Neuronal stem cell (in vitro differentiated cells): ENCODE results near the gene FLACC1.

Experiments
- DNase-seq: peaks from one replicate; pipeline ENCODE4 v3.0.0-alpha.2; 2013; ENCODE audit warnings: low spot score
- H2AFZ ChIP-seq: one replicate; pipeline ENCODE4 v1.6.1; 2013; ENCODE audit warnings: mild to moderate bottlenecking, low read length, inconsistent platforms
- H2AK5ac ChIP-seq: 2 replicates; pipeline ENCODE4 v1.6.1; 2013; ENCODE audit warnings: low read depth, mild to moderate bottlenecking, inconsistent platforms, low read length, moderate library complexity, mixed read lengths
- H2BK120ac ChIP-seq: 2 replicates; pipeline ENCODE4 v1.6.1; 2013; ENCODE audit warnings: low read depth, mild to moderate bottlenecking, inconsistent platforms, low read length, moderate library complexity, mixed read lengths
- H2BK12ac ChIP-seq: one replicate; pipeline ENCODE4 v1.6.1; 2013; ENCODE audit warnings: low read length, inconsistent platforms
- H2BK15ac ChIP-seq: 2 replicates; pipeline ENCODE4 v1.6.1; 2013; ENCODE audit warnings: mild to moderate bottlenecking, low read length, inconsistent platforms, mixed read lengths
- H2BK5ac ChIP-seq: one replicate; pipeline ENCODE4 v1.6.1; 2013; ENCODE audit warnings: inconsistent platforms, mild to moderate bottlenecking, low read length, moderate library complexity
- H3K14ac ChIP-seq: one replicate; pipeline ENCODE4 v1.6.1; 2013; ENCODE audit warnings: low read length, inconsistent platforms
- H3K18ac ChIP-seq: 2 replicates; pipeline ENCODE4 v1.6.1; 2013; ENCODE audit warnings: low read length, inconsistent platforms
- H3K23ac ChIP-seq: 2 replicates; pipeline ENCODE4 v1.6.1; 2013; ENCODE audit warnings: low read depth, mild to moderate bottlenecking, mixed read lengths, low read length, inconsistent platforms; ENCODE audit not compliant: poor library complexity
- H3K27ac ChIP-seq: replicated peaks from 3 replicates; pipeline ENCODE4 v1.5.1; 2013; ENCODE audit warnings: low read length, inconsistent platforms
- H3K27me3 ChIP-seq, 3 experiments: 2 replicates each; pipeline ENCODE4 v1.6.1; 2013; ENCODE audit warnings: low read length in 3 of 3, mild to moderate bottlenecking in 2 of 3, inconsistent platforms in 1 of 3, low read depth in 1 of 3, mixed read lengths in 1 of 3, moderate library complexity in 1 of 3; ENCODE audit not compliant: control insufficient read depth in 3 of 3, insufficient read depth in 3 of 3
- H3K36me3 ChIP-seq, 2 donors: replicated peaks in 1 of 2; 2 replicates each; pipeline ENCODE4 v1.6.1; 2013; ENCODE audit warnings: low read length in 2 of 2; ENCODE audit not compliant: control insufficient read depth in 2 of 2, insufficient read depth in 2 of 2
- H3K4ac ChIP-seq: 2 replicates; pipeline ENCODE4 v1.6.1; 2013; ENCODE audit warnings: inconsistent platforms, mild to moderate bottlenecking, low read length, moderate library complexity
- H3K4me1 ChIP-seq, 2 donors: 1 replicate in 1 of 2; 2 replicates in 1 of 2; pipeline ENCODE4 v1.6.1; 2013; ENCODE audit warnings: low read length in 2 of 2, low read depth in 1 of 2; ENCODE audit not compliant: control insufficient read depth in 2 of 2, insufficient read depth in 1 of 2
- H3K4me2 ChIP-seq: one replicate; pipeline ENCODE4 v1.6.1; 2013; ENCODE audit warnings: mild to moderate bottlenecking, low read length, inconsistent platforms; ENCODE audit not compliant: insufficient read depth, poor library complexity, severe bottlenecking
- H3K4me3 ChIP-seq, 2 donors: 2 replicates each; pipeline ENCODE4 v1.5.1; 2013; ENCODE audit warnings: low read length in 2 of 2, mild to moderate bottlenecking in 2 of 2, inconsistent platforms in 1 of 2, moderate library complexity in 1 of 2
- H3K79me1 ChIP-seq: one replicate; pipeline ENCODE4 v1.6.1; 2013; ENCODE audit warnings: low read depth, mild to moderate bottlenecking, inconsistent platforms, low read length, moderate library complexity
- H3K9ac ChIP-seq: one replicate; pipeline ENCODE4 v1.6.1; 2013; ENCODE audit warnings: mild to moderate bottlenecking, low read depth, low read length, inconsistent platforms; ENCODE audit not compliant: poor library complexity
- H3K9me3 ChIP-seq, 2 donors: replicated peaks in 1 of 2; 2 replicates each; pipeline versions ENCODE3 to v1.6.1; 2013; ENCODE audit warnings: low read length in 2 of 2, mild to moderate bottlenecking in 2 of 2, inconsistent platforms in 1 of 2, low read depth in 1 of 2, mixed read lengths in 1 of 2, moderate library complexity in 1 of 2; ENCODE audit not compliant: control insufficient read depth in 2 of 2, insufficient read depth in 1 of 2
- H4K8ac ChIP-seq: one replicate; pipeline ENCODE4 v1.6.1; 2013; ENCODE audit warnings: low read depth, mild to moderate bottlenecking, inconsistent platforms, low read length, moderate library complexity
- H4K91ac ChIP-seq: one replicate; pipeline ENCODE4 v1.6.1; 2013; ENCODE audit warnings: low read length, low read depth, mild to moderate bottlenecking, inconsistent platforms; ENCODE audit not compliant: poor library complexity
- WGBS, 2 donors: extraction: QIAGEN DNeasy Blood & Tissue Kit; methylation state at CpG; one replicate each; pipeline ENCODE4 v1.1.7; 2013; ENCODE audit warnings: missing lambda C conversion rate in 2 of 2, mixed read lengths in 1 of 2; ENCODE audit not compliant: insufficient read length in 2 of 2, insufficient replicate concordance in 1 of 2; ENCODE audit errors: extremely low coverage in 2 of 2; 5-methylcytosine and 5-hydroxymethylcytosine counted together

Gene FLACC1

DNA sequence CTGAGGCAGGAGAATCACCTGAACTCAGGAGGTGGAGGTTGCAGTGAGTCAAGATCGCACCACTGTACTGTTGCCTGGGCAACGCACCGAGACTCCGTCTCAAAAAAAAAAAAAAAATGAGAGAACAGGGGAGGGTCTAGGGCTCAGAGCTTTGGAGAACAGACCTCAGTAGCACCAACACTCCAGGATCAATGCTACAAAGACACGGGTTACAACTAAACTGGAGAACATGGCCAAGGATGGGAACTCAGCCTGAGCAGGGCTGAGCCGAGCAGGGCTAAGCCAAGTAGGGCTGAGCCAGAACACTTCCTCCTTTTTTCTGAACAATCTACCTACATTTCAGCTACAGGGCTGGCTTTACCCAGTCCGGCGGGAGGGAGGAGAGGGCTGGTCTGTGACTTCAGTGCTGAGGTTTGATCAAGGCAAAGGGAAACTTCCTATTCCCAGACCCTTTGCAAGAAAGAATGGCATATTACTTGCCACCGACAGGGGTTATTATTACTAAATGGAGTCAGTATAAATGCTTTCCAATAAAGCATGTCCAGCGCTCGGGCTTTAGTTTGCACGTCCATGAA lies 99.7 kb downstream of the FLACC1 start:
- Histone ChIP-seq H4K91ac (no peak overlapping the region), H2AK5ac (no peak overlapping the region), H3K23ac (no peak overlapping the region), H3K4ac (no peak overlapping the region), H2BK120ac (no peak overlapping the region), H3K27me3 (no peaks in the 10 kb centered on the region), H3K9ac (no peak overlapping the region), H3K9me3 (no peaks in the 10 kb centered on the region), H3K4me1 (peaks cover 6 to 10% of the 10 kb centered on the region in 2 donors), H2AFZ (peak overlapping the region; percentile 91), H2BK12ac (no peak overlapping the region), H4K8ac (no peak overlapping the region), H3K36me3 (no peaks in the 10 kb centered on the region), H3K79me1 (no peaks in the 10 kb centered on the region), H2BK15ac (no peak overlapping the region), H3K18ac (no peak overlapping the region), H3K4me3 (peak overlapping the region in 1 of 2 donors; percentile 56), H3K27ac (no peak overlapping the region), H3K4me2 (no peak overlapping the region), H3K14ac (no peak overlapping the region), H2BK5ac (no peak overlapping the region)
- no CpG with 5 or more reads among the region's 12 CpGs for WGBS, 2 donors
- DNase-seq, result no peak

GRCh38 chr2:201256082-201256481 lies 101.1 kb downstream of the FLACC1 start:
- Histone ChIP-seq H2BK12ac (no peak overlapping the region), H3K23ac (no peak overlapping the region), H3K4ac (no peak overlapping the region), H2BK120ac (no peak overlapping the region), H3K4me2 (no peak overlapping the region), H4K91ac (no peak overlapping the region), H2BK5ac (no peak overlapping the region), H3K14ac (no peak overlapping the region), H3K27ac (no peak overlapping the region), H2BK15ac (no peak overlapping the region), H3K27me3 (no peaks in the 10 kb centered on the region), H2AFZ (no peak overlapping the region), H3K4me3 (no peak overlapping the region), H3K9ac (no peak overlapping the region), H4K8ac (no peak overlapping the region), H3K9me3 (no peaks in the 10 kb centered on the region), H3K4me1 (peaks cover 6 to 10% of the 10 kb centered on the region in 2 donors), H3K79me1 (no peaks in the 10 kb centered on the region), H2AK5ac (no peak overlapping the region), H3K18ac (no peak overlapping the region), H3K36me3 (no peaks in the 10 kb centered on the region)
- no peak for DNase-seq
- WGBS, 2 donors, result no CpG with 5 or more reads among the region's 3 CpGs

DNA sequence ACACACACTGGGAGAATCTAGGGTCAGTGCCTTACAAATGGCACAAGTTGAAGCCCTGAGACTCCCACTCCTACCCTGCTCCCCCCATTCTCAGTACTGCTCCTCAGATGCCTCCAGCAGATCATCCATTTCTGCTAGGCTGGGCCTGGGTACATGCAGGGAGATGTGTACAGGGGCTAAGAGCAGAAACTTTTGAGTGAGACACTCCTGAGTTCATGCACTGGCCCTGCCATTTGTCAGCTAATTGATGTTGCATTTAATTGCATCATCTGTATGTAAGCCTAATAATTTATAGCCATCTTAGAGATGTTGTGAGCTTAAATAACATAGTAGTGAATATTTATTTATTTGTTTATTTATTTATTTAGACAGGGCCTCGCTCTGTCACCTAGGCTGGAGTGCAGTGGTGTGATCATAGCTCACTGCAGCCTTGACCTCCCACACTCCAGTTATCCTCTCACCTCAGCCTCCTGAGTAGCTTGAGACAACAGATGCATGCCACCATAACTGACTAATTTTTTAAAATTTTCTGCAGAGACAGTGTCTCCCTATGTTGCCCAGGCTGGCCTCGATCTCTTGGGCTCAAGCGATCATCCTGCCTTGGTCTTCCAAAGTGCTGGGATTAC lies 101.6 kb downstream of the FLACC1 start:
- Histone ChIP-seq H2BK5ac (no peak overlapping the region), H2BK15ac (no peak overlapping the region), H3K36me3 (no peaks in the 10 kb centered on the region), H3K27ac (no peak overlapping the region), H3K4ac (no peak overlapping the region), H3K9ac (no peak overlapping the region), H2BK12ac (no peak overlapping the region), H4K8ac (no peak overlapping the region), H3K4me1 (peaks cover 6 to 10% of the 10 kb centered on the region in 2 donors), H3K14ac (no peak overlapping the region), H3K79me1 (no peaks in the 10 kb centered on the region), H3K18ac (no peak overlapping the region), H3K9me3 (no peaks in the 10 kb centered on the region), H3K4me3 (no peak overlapping the region), H3K4me2 (no peak overlapping the region), H3K27me3 (no peaks in the 10 kb centered on the region), H2BK120ac (no peak overlapping the region), H2AK5ac (no peak overlapping the region), H4K91ac (no peak overlapping the region), H3K23ac (no peak overlapping the region), H2AFZ (no peak overlapping the region)
- WGBS, 2 donors, result no CpG with 5 or more reads among the region's 3 CpGs
- no peak for DNase-seq

- Histone ChIP-seq H3K79me1 (no peaks in the 10 kb centered on the region), H3K4me3 (no peak overlapping the region), H2BK15ac (no peak overlapping the region), H2BK12ac (no peak overlapping the region), H2AK5ac (no peak overlapping the region), H3K27ac (no peak overlapping the region), H2AFZ (peak overlapping the region; percentile 27), H3K4me1 (peaks cover 6 to 10% of the 10 kb centered on the region in 2 donors), H3K18ac (no peak overlapping the region), H2BK5ac (no peak overlapping the region), H3K9me3 (no peaks in the 10 kb centered on the region), H3K9ac (no peak overlapping the region), H3K4ac (no peak overlapping the region), H4K8ac (no peak overlapping the region), H3K27me3 (peaks cover 0 to under 1% (median 0%) of the 10 kb centered on the region in 3 experiments), H4K91ac (no peak overlapping the region), H3K23ac (no peak overlapping the region), H3K36me3 (no peaks in the 10 kb centered on the region), H2BK120ac (no peak overlapping the region), H3K4me2 (no peak overlapping the region), H3K14ac (no peak overlapping the region)
- no peak for DNase-seq
- WGBS, 2 donors, result no CpG with 5 or more reads among the region's 5 CpGs
Observed at GRCh38 chr2:201254081-201254730, 102.9 kb downstream of the FLACC1 start.
